Putamen (tissue), 1 donor: ENCODE results near the gene AOX1.
A peak's percentile ranks its signal among the peaks of the same experiment; 100 is the strongest.
"Not testable (repeated sequence)": the region's sequence is repeated elsewhere in the genome, so short reads cannot be mapped to it uniquely, and the experiment has no call there.

Experiments used
- DNase-seq: peaks from one replicate; pipeline ENCODE4 v3.0.0-alpha.2; 2016; ENCODE audit warnings: low spot score

The AOX1 gene

DNA sequence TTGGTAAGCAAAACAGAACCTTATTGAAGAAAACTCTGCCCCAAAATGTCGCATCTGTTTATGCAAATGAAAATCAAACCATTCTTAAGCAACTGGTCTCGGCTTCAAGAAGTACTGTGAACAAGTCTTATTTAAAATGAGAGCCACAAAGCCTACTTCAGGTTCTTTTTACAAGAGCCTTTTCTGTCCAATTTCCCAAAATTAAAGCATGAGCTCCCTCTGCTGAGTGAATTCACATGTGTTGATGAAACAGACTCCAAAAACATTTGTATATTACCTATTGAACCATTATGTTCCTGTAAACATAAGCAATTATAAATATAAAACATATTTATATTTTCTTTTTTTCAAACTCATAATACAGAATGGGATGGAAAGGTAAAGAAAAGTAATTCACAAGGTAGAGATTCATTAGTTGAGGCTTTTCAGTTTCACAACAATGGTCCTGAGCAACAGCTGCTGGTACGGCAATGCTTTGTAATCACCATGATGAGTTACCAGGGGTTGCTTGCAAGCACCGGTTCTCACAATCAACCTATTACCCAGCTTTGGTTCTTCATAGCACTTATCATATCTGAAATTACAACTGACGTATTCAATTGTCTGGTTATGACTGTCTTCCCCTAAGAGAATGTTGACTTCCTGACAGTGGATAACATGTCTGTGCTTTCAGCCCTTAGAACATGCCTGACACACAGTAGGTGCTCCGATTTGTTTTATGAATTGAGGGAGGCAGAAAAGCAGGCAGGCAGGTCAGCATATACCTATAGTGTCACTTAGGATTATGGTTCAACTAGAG, 117.5 kb downstream of the AOX1 start:
- peak; percentile 72 for DNase-seq

DNA sequence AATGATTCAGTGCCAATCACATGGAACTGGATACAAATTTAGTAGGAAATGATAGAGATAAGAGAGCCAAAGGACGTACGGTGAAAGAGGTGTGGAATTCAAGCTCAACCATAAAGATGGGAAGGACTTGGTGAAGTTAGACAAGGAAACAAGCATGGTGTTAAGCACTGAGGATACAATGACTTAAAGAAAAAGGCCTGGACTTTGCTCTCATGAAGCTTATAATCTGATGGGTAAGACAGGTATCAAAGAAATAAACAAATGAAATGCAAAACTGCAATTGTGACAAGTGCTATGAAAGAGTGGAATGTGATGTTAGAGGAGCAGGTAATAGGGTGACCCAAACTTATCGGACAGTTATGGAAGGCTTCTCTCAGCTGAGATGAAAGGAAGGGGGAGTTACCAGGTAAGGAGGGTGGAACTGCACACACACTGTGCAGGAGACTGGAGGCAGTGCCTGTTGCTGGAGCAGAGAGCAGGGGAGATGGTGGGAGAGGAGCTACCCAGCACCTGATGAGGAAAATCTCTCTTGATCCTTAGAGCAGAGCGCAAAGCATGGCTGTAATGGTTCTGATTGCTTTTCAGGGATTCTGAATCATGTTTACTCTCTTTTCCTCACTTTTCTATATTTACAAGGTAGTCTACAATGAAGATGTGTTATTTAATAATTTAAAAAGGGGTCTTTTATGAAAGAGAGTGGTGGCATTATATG, 118.3 kb downstream of the AOX1 start:
- DNase-seq = no peak

DNA sequence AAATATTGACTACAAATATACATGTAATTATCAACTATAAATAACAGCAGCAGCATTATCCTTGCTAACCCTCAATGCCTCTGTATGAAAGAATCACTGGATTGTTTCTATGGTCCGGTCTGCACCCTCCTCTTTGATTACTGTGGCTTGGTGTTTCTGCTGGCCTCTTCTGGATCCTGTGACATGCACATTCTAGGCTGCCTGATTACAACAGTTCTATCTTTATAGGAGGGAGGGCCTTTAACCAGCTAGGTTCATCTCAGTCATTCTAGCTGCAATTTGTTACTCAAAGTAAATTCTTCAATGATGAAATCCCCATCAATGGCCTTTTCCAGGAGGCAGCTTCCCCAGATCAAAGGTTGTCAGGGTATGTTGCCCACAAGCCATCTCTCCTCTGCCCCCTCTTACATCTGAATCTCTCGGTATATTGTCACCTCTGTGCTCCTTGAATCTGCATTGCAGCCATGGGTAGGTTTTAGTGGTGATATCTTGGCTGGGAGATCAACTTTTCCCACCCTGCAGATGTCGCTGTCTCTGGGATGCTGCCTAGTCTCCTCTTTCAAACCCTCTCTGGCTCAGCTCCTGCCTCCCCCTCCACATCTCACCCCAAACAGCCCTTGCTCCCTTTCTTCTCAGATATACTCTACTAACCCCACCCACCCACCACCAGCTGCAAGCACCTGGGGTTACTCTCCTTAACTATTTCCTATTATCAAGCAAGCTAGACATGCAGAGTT, 119.7 kb downstream of the AOX1 start:
- peak; percentile 56 for DNase-seq

DNA sequence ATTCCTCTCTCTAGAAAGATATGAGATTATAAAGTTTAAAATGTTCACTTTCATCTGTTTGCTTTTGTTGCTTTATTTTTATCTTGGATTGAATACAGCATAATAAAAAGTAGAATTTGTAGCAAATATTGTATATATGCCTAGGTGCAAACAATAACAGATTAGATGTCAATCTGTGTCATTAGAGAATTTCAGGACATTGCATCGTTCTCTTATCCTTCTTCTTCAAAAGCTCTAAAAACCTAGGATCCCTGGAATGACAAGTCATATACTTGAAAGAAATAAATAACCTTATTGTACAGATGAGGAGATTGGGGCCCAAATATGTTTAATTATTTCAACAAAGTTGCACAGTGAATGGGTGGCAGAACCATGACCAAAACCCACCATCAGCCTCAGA, 123.1 kb downstream of the AOX1 start:
- DNase-seq = no peak

DNA sequence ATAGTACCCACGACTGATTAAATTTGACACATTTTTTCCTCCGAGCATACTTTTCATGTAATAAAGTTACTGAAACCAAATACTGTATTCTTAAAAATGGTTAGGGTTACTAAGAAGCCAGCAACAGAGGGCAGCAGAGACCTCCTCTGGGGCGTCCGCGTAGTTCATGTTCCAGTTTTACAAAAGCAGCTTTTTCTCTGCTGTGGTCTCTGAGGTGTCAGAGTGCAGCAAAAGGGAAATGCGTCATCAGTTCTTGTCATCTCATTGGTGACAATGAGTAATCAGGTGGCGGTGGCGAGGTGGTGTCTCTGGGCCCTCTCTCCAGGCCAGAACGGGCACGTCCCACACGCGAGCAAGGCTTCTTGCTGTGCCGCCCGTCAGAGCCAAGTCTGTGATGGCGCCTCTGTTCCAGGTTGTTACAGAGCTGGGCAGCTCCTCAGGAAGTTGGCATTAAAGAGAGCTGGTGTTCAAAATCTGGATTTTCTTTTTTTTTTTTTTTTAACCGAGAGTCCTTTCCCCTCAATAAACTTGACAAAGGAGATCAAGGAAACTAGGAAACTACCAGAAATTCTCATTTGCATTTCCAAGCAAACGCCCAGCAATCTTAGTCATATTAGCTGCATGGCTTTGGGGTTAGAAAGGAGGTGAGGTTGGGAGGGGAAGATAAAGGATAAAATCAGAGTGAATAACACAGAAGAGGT, 127.3 kb downstream of the AOX1 start:
- peak; percentile 93 for DNase-seq

DNA sequence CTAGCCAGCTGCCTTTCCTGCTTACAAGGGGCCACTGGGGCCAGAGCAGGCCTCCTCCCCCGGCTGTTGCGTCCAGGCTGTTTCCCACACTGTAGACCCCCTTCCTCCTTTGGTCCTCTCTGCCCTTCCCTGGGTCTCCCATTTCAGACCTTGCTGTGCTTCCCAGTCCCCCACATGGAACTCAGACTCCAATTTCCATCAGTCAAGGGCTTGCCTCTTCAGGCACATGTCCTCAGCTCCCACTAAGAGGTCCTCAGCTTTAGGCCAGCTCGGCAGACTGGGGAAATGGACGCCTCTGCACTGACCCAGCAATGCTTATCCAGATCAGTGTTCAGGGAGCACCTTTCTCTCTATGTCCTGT, 127.9 kb downstream of the AOX1 start:
- DNase-seq = no peak

DNA sequence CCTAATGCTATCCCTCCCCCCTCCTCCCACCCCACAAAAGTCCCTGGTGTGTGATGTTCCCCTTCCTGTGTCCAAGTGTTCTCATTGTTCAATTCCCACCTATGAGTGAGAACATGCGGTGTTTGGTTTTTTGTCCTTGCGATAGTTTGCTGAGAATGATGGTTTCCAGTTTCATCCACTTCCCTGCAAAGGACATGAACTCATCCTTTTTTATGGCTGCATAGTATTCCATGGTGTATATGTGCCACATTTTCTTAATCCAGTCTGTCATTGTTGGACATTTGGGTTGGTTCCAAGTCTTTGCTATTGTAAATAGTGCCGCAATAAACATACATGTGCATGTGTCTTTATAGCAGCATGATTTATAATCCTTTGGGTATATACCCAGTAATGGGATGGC, 129.2 kb downstream of the AOX1 start:
- DNase-seq = not testable (repeated sequence)

DNA sequence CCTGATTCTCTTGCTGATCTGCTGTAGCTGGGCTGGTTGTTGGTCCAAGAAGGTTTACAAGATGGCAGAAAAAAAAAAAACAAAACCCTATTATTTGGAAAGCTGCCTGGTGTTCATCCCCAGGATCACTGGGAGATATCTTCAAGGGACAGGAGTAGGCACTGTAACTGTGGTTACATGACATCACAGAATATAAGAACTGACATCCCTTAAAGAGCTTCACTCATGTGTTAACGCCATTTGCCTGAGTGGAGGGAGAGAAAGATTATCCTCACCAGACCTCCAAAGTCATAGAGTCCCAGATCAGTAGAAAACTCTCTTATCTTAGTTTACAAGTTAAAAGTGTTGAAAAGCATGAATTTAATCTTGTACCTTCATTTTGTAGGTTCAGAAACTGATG, 130.6 kb downstream of the AOX1 start:
- DNase-seq = no peak
